Ascending aorta (tissue), 2 donors: Measurements from ENCODE around the gene MAP1LC3B. TPM values are rescaled to one million over a fixed set of nuclear protein-coding genes. Genes with fewer than 3 reads are reported as not detected.

Experiments
- DNase-seq, 2 donors: peaks; one replicate each; pipeline ENCODE4 v3.0.0-alpha.2; 2019; ENCODE audit warnings: low spot score in 2 of 2
- H3K27ac ChIP-seq, 2 donors: fragments of 200-600 bp; sonication (generic); one replicate each; pipeline ENCODE4 v1.5.1; 2016 to 2017; ENCODE audit warnings: mild to moderate bottlenecking in 1 of 2
- H3K27me3 ChIP-seq: fragments of 200-600 bp; sonication (generic); one replicate; pipeline ENCODE4 v1.5.1; 2017
- H3K36me3 ChIP-seq, 2 donors: fragments of 200-600 bp; sonication (generic); one replicate each; pipeline ENCODE4 v1.5.1; 2016
- H3K4me1 ChIP-seq, 2 donors: fragments of 200-600 bp; sonication (generic); one replicate each; pipeline ENCODE4 v1.5.1; 2016 to 2017; ENCODE audit warnings: mild to moderate bottlenecking in 1 of 2
- H3K4me3 ChIP-seq, 2 donors: fragments of 200-600 bp; sonication (generic); one replicate each; pipeline ENCODE4 v1.5.1; 2016 to 2017; ENCODE audit warnings: mild to moderate bottlenecking in 1 of 2
- H3K9me3 ChIP-seq, 2 donors: fragments of 200-600 bp; sonication (generic); one replicate each; pipeline ENCODE4 v1.5.1; 2016
- CTCF ChIP-seq, 3 experiments: fragments of 200-600 bp in 2 of 3; fragments of 450-650 bp in 1 of 3; sonication (generic) in 2 of 3; IDR thresholded peaks; one replicate each; pipeline ENCODE4 v1.5.1; 2016 to 2019; ENCODE audit warnings: antibody characterized with exemption in 3 of 3, mild to moderate bottlenecking in 1 of 3, moderate library complexity in 1 of 3
- intact Hi-C: fragments of 100-400 bp; cut with DNase I; formaldehyde crosslinking; loops from one replicate; pipeline ENCODE4 v1.15.1; 2023
- total RNA-seq: library from RNA; depleted of rRNA; stranded (reverse); fragments of >200 nt; gene quantifications from one replicate; pipeline ENCODE4 v1.1.0, GENCODE V29; 2016

The MAP1LC3B gene
- total RNA-seq, 1 donor from 2014 or later, result 37.0 TPM

DNA sequence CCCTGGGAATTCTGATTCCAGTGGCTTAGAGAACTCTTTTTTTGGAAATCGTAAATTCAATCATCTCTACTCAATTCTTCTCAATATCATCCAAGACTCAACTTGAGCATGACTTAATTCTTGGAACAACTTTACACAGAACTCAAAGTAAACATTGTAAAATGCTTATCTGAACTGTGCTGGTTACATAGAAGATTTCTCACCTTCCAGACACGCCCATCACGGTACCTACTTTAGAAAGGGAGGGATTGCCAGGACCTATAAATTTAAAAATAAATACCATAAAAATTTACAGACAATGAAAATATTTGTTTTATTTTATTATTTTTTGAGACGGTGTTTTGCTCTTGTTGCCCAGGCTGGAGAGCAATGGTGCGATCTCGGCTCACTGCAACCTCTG lies 26.5 kb downstream of the MAP1LC3B start:
- Histone ChIP-seq H3K27me3 (no peaks in the 10 kb centered on the region), H3K9me3 (no peaks in the 10 kb centered on the region), H3K36me3 (peaks cover 62 to 79% of the 10 kb centered on the region in 2 donors), H3K27ac (no peak overlapping the region), H3K4me3 (no peak overlapping the region), H3K4me1 (no peaks in the 10 kb centered on the region)
- no peak for DNase-seq
- intact Hi-C loops, result loop anchor here (5.0 kb wide), 1 partner anchor 69 kb away; no protein-coding TSS in a partner anchor
- no peak for TF ChIP-seq CTCF (IDR thresholded peaks at IDR 0.05)

- no peaks in the 10 kb centered on the region for H3K4me1 ChIP-seq
- H3K4me3 ChIP-seq, result no peak overlapping the region
- no peak for TF ChIP-seq CTCF (IDR thresholded peaks at IDR 0.05)
- H3K27ac ChIP-seq, result no peak overlapping the region
- DNase-seq, result no peak
- intact Hi-C loops, result loop anchor here (2.0 kb wide), 1 partner anchor 22 kb away; no protein-coding TSS in a partner anchor
- no peaks in the 10 kb centered on the region for H3K27me3 ChIP-seq
- peaks cover 56 to 70% of the 10 kb centered on the region in 2 donors for H3K36me3 ChIP-seq
- no peaks in the 10 kb centered on the region for H3K9me3 ChIP-seq
Measured at GRCh38 chr16:87420026-87421002, 28.2 kb downstream of the MAP1LC3B start.

DNA sequence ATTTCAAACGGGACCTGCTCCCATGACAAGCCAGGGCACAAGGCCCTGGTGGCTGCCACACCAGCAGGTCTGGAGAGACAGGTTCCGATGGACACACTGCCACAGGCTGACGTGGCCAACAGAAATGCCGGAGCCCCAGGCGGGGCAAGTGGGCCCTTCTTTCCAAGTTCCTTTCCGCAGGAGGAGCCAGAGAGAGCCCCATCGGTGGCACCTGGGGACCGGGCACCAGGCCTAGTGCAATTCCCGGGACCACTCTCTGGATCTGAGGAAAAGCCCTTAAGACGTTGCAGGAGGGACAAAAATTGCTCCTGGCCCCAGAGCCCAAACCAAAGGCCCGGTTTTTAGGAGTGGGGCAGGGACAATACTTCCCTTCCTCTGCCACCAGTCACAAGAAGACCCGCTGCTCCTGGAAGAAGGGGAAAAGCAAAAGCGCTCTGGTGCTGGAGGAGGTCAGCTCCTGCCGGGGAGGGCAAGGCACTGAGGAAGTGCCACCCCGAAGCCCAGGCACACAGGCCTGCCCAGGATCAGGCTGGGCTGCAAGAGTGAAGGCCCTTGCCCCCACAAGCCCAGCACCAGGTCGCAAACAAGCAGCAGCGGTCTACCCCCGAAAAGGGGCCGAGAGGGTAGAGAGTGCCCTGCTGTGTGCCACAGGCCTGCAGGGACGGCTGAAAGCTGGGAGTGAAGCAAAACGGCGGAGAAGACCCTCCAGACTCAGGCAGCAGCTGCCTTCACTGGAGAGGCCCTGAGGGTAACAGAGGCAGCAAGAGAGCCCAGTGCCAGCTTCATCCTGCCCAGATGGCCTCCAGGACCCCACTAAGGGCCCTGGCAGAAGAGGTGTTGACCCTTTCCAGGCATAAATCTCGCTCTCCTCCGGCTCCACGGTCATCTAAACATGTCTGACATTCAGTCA lies 29.1 kb downstream of the MAP1LC3B start:
- Histone ChIP-seq H3K9me3 (no peaks in the 10 kb centered on the region), H3K27ac (no peak overlapping the region), H3K36me3 (peaks cover 48 to 67% of the 10 kb centered on the region in 2 donors), H3K4me1 (no peaks in the 10 kb centered on the region), H3K27me3 (no peaks in the 10 kb centered on the region), H3K4me3 (no peak overlapping the region)
- no peak for DNase-seq
- no peak for TF ChIP-seq CTCF (IDR thresholded peaks at IDR 0.05)
- intact Hi-C loops, result loop anchor here (2.0 kb wide), 1 partner anchor 22 kb away; no protein-coding TSS in a partner anchor

- peaks cover 46 to 66% of the 10 kb centered on the region in 2 donors for H3K36me3 ChIP-seq
Measured at GRCh38 chr16:87422106-87422505, 30.0 kb downstream of the MAP1LC3B start.

More at GRCh38 chr16:87422106-87422505, 30.0 kb downstream of the MAP1LC3B start:
- intact Hi-C loops, result no loop called here
- H3K4me3 ChIP-seq, result no peak overlapping the region
- TF ChIP-seq CTCF (IDR thresholded peaks at IDR 0.05), result no peak
- H3K27ac ChIP-seq, result no peak overlapping the region
- no peak for DNase-seq
- no peaks in the 10 kb centered on the region for H3K4me1 ChIP-seq
- no peaks in the 10 kb centered on the region for H3K9me3 ChIP-seq
- no peaks in the 10 kb centered on the region for H3K27me3 ChIP-seq
